K562 (cell line): ENCODE measurements around the gene SPTBN2. TPM values are rescaled to one million over a fixed set of nuclear protein-coding genes. Genes with fewer than 3 reads are reported as not detected.

Source experiments
- ATAC-seq: fragments of 200-7000 bp; cut with Tn5 transposase; 3 replicates; pipeline ENCODE4 v1.9.1; 2020; ENCODE audit warnings: moderate library complexity
- BruUV-seq: library from RNA; stranded (reverse); fragments of 400-500 nt; replicated peaks from 2 replicates; lab custom pipeline; 2021; lab: Mats Ljungman, UMichigan
- CTCF ChIA-PET: fragments of 300-600 bp; formaldehyde crosslinking; extraction: SDS; loops from one replicate; lab custom pipeline; 2021; ENCODE audit warnings: low intra/inter-chr PET ratio; lab: Yijun Ruan, JAX
- POLR2A ChIA-PET: fragments of 300-600, 350-650 bp; sonication (Branson Sonifier 250); formaldehyde crosslinking; extraction: SDS; loops from one replicate; lab custom pipeline; 2021; ENCODE audit warnings: antibody characterized with exemption, inconsistent platforms; lab: Yijun Ruan, JAX
- DNase-seq, 4 experiments: peaks; one replicate each; pipeline versions ENCODE4 v3.0.0 to v3.0.0-alpha.2; 2011 to 2018; ENCODE audit warnings: low spot score in 3 of 4, mixed read lengths in 3 of 4; ENCODE audit errors: extremely low read depth in 1 of 4
- FAIRE-seq: peaks from 2 replicates; lab custom pipeline; 2011; peaks lifted over from hg19 to GRCh38; lab: Jason Lieb, UNC
- H2AFZ ChIP-seq: 2 replicates; pipeline ENCODE4 v1.6.0; 2011; ENCODE audit warnings: low read depth, low read length, control low read depth, inconsistent platforms
- H3K27ac ChIP-seq: fragments of 200-600 bp; 3 replicates; pipeline ENCODE4 v1.8.0; 2011; ENCODE audit warnings: low read depth, mild to moderate bottlenecking, control low read depth, inconsistent platforms, low read length, moderate library complexity, mixed read lengths; ENCODE audit errors: extremely low read depth
- H3K27me3 ChIP-seq, 2 experiments: fragments of 300-600 bp in 1 of 2; 2 replicates in 1 of 2; 3 replicates in 1 of 2; pipeline versions ENCODE4 v1.6.0 to v1.8.0; 2011; ENCODE audit warnings: inconsistent platforms in 2 of 2, low read length in 2 of 2, mild to moderate bottlenecking in 1 of 2, mixed read lengths in 1 of 2, moderate library complexity in 1 of 2; ENCODE audit not compliant: control insufficient read depth in 2 of 2, insufficient read depth in 2 of 2
- H3K36me3 ChIP-seq: fragments of 300-600 bp; 3 replicates; pipeline ENCODE4 v1.8.0; 2011; ENCODE audit warnings: mild to moderate bottlenecking, low read length, inconsistent platforms; ENCODE audit not compliant: control insufficient read depth, insufficient read depth
- H3K4me1 ChIP-seq, 2 experiments: fragments of 200-600 bp in 1 of 2; replicated peaks in 1 of 2; 2 replicates in 1 of 2; 3 replicates in 1 of 2; pipeline versions ENCODE4 v1.5.1 to v1.8.0; 2011; ENCODE audit warnings: inconsistent platforms in 2 of 2, low read length in 2 of 2, mild to moderate bottlenecking in 1 of 2, mixed read lengths in 1 of 2, moderate library complexity in 1 of 2; ENCODE audit not compliant: control insufficient read depth in 2 of 2, insufficient read depth in 2 of 2
- H3K4me2 ChIP-seq: 2 replicates; pipeline ENCODE4 v1.6.1; 2011; ENCODE audit warnings: low read length, control low read depth, inconsistent platforms, mixed read lengths; ENCODE audit not compliant: insufficient read depth
- H3K4me3 ChIP-seq: fragments of 200-600 bp; sonication (generic), shearing (Covaris generic); 2 replicates; pipeline ENCODE4 v1.5.1; 2016; ENCODE audit warnings: control low read depth, inconsistent platforms
- H3K79me2 ChIP-seq: fragments of 200-600 bp; 3 replicates; pipeline ENCODE4 v1.8.0; 2011; ENCODE audit warnings: low read length, inconsistent platforms; ENCODE audit not compliant: control insufficient read depth, insufficient read depth
- H3K9ac ChIP-seq, 2 experiments: 2 replicates each; pipeline versions ENCODE4 v1.6.0 to v1.6.1; 2011; ENCODE audit warnings: low read depth in 2 of 2, low read length in 2 of 2, control low read depth in 1 of 2, inconsistent platforms in 1 of 2, mild to moderate bottlenecking in 1 of 2, mixed read lengths in 1 of 2; ENCODE audit not compliant: insufficient read depth in 1 of 2
- H3K9me1 ChIP-seq: one replicate; pipeline ENCODE4 v1.6.0; 2011; ENCODE audit warnings: inconsistent platforms, mild to moderate bottlenecking, low read length, moderate library complexity; ENCODE audit not compliant: control insufficient read depth, insufficient read depth
- H3K9me3 ChIP-seq: replicated peaks from 2 replicates; pipeline ENCODE4 v1.5.1; 2011; ENCODE audit warnings: low read depth, low read length, inconsistent platforms; ENCODE audit not compliant: control insufficient read depth, insufficient read depth
- H4K20me1 ChIP-seq: replicated peaks from 2 replicates; pipeline ENCODE4 v1.6.1; 2011; ENCODE audit warnings: low read length, inconsistent platforms, mixed read lengths; ENCODE audit not compliant: control insufficient read depth, insufficient read depth
- BMI1 ChIP-seq: fragments of 150-350 bp; IDR thresholded peaks from 2 replicates; pipeline ENCODE4 v1.6.1; 2014; ENCODE audit warnings: low read length
- CBFA2T2 ChIP-seq: fragments of 450-650 bp; conservative IDR thresholded peaks from 2 replicates; pipeline ENCODE4 v1.6.1; 2017; ENCODE audit warnings: mild to moderate bottlenecking
- NFIC ChIP-seq: fragments of 450-650 bp; IDR thresholded peaks from 2 replicates; pipeline ENCODE4 v1.6.1; 2017; ENCODE audit warnings: mild to moderate bottlenecking, inconsistent platforms
- POLR2G ChIP-seq: fragments of 200-400 bp; formaldehyde crosslinking; IDR thresholded peaks from 2 replicates; pipeline ENCODE4 v1.6.1; 2017; ENCODE audit warnings: low read depth, mild to moderate bottlenecking, antibody characterized with exemption, low read length, moderate library complexity
- RBFOX2 ChIP-seq: fragments of 200-400 bp; formaldehyde crosslinking; IDR thresholded peaks from 2 replicates; pipeline ENCODE4 v1.6.1; 2017; ENCODE audit warnings: low read depth, mild to moderate bottlenecking, low read length, moderate library complexity
- RBM17 ChIP-seq: fragments of 200-400 bp; formaldehyde crosslinking; IDR thresholded peaks from 2 replicates; pipeline ENCODE4 v1.6.1; 2017; ENCODE audit warnings: low read depth, mild to moderate bottlenecking, low read length, borderline replicate concordance
- RBM22 ChIP-seq: fragments of 200-400 bp; formaldehyde crosslinking; IDR thresholded peaks from 2 replicates; pipeline ENCODE4 v1.6.1; 2018; ENCODE audit warnings: low read length, low read depth; ENCODE audit not compliant: poor library complexity, severe bottlenecking
- ZNF561 ChIP-seq: fragments of 450-650 bp; formaldehyde crosslinking; conservative IDR thresholded peaks from 2 replicates; pipeline ENCODE4 v1.4.0; 2020; ENCODE audit warnings: mild to moderate bottlenecking, moderate library complexity
- ZNF717 ChIP-seq: fragments of 250-450 bp; sonication (Bioruptor Pico); IDR thresholded peaks from 2 replicates; pipeline ENCODE4 v1.5.0; 2021
- WGBS: fragments of 100-300 bp; shearing (Covaris generic); methylation state at CpG from one replicate; pipeline ENCODE4 v1.1.6; 2016; ENCODE audit warnings: low coverage, mixed read lengths; ENCODE audit not compliant: insufficient coverage; ENCODE audit errors: missing lambda C conversion rate; 5-methylcytosine and 5-hydroxymethylcytosine counted together
- in situ Hi-C: fragments of 300-500 bp; cut with MboI; formaldehyde crosslinking; loops from 4 replicates; pipeline ENCODE4 v1.15.0; 2018; ENCODE audit warnings: inconsistent platforms, mixed read lengths
- intact Hi-C: fragments of 100-400 bp; cut with micrococcal nuclease; formaldehyde crosslinking; loops from 2 replicates; pipeline ENCODE4 v1.14.2; 2022
- polyA plus RNA-seq, 8 experiments: library from polyadenylated mRNA; depleted of rRNA in 4 of 8; stranded (reverse) in 5 of 8; unstranded in 3 of 8; fragments of >200 nt; fragmentation: Nextera tagmentation in 2 of 8; fragmentation: Illumina TruSeq in 1 of 8; extraction: Ambion mirVana in 2 of 8; extraction: Trizol in 1 of 8; gene quantifications; 2 replicates each; pipeline versions ENCODE4 v1.2.1 to v1.2.3, GENCODE V29; 2011 to 2014; ENCODE audit warnings: inconsistent platforms in 1 of 8, missing spikeins in 1 of 8
- total RNA-seq, 7 experiments: library from RNA; depleted of rRNA in 6 of 7; stranded (reverse); fragments of >200 nt in 6 of 7; fragmentation: Illumina TruSeq in 2 of 7; extraction: Trizol in 2 of 7; gene quantifications; 2 replicates each; pipeline versions ENCODE4 v1.2.1 to v1.2.3, GENCODE V29; 2011 to 2021; ENCODE audit warnings: low replicate concordance in 1 of 7
- TF ChIP-seq, protein P1 (sequence below): fragments of 450-650 bp; IDR thresholded peaks from 2 replicates; pipeline ENCODE4 v1.6.1; 2017; ENCODE audit warnings: mild to moderate bottlenecking, moderate library complexity
- TF ChIP-seq, protein P2 (sequence below): fragments of 450-650 bp; formaldehyde crosslinking; IDR thresholded peaks from 2 replicates; pipeline ENCODE4 v1.4.0; 2020; ENCODE audit warnings: mild to moderate bottlenecking, moderate library complexity

Gene SPTBN2
- total and polyA plus RNA-seq, 9 of the 15 experiments (the other 6 are each of a cell fraction or from before 2014, with no cell fraction given), result 0.38 to 56.5 (median 19.7) TPM

DNA sequence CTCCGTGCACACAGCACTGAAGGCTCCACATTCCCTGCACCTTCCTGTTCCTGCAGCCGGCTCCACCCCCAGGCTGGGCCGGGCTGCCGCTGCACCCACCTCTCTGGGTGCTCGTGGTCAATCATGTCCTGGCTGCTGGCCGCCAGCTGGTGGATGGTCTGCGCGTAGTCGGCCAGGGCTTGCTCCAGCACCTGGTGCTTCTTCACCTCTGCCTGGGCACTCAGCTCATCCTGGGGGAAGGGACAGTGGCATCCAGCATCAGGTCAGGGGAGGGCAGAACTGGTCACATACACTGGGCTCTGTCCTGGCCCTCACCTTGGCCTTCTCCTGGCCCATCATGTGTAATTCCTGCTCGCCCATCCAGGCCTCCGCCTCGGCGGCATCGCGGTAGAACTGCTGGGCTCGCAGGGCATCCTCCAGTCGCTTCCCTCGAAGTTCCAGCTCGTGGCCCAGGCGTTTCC lies 36.1 kb downstream of the SPTBN2 start:
- no peak for DNase-seq
- whole genome bisulfite sequencing, result 92% methylated on average over 20 of the region's 20 CpGs
- intact Hi-C loops, result no loop called here

More for the DNA sequence above, 36.1 kb downstream of the SPTBN2 start:
- POLR2A ChIA-PET, result interaction anchor here (1.1 to 2.1 kb wide), 3 partner anchors 9 to 146 kb away, joined by 3 to 7 read pairs (median 5); no protein-coding TSS in a partner anchor
- Histone ChIP-seq H3K4me2 (no peak overlapping the region), H2AFZ (no peak overlapping the region), H3K27me3 (no peaks in the 10 kb centered on the region), H4K20me1 (0 out of 2 replicates have a peak, but pooled peaks cover 4% of the 10 kb centered on the region), H3K27ac (no peak overlapping the region), H3K4me1 (peaks cover 0 to 20% of the 10 kb centered on the region in 2 experiments; a peak in 2 of 5 replicates), H3K79me2 (no peaks in the 10 kb centered on the region), H3K9me1 (no peaks in the 10 kb centered on the region), H3K9me3 (no peaks in the 10 kb centered on the region), H3K4me3 (no peak overlapping the region), H3K36me3 (peaks cover 89% of the 10 kb centered on the region; the same call in 2 of the 3 replicates), H3K9ac (peak overlapping the region in 1 of 2 experiments; percentile 62; a peak in 2 of 4 replicates)
- TF ChIP-seq, protein P1, sequence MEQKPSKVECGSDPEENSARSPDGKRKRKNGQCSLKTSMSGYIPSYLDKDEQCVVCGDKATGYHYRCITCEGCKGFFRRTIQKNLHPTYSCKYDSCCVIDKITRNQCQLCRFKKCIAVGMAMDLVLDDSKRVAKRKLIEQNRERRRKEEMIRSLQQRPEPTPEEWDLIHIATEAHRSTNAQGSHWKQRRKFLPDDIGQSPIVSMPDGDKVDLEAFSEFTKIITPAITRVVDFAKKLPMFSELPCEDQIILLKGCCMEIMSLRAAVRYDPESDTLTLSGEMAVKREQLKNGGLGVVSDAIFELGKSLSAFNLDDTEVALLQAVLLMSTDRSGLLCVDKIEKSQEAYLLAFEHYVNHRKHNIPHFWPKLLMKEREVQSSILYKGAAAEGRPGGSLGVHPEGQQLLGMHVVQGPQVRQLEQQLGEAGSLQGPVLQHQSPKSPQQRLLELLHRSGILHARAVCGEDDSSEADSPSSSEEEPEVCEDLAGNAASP, result no peak
- TF ChIP-seq NFIC (no peak), ZNF717 (no peak), CBFA2T2 (no peak), BMI1 (no peak), ZNF561 (CRISPR knock-in tag) (no peak), RBM17 (no peak), POLR2G (peak; percentile 53), RBM22 (peak; percentile 8), RBFOX2 (peak; percentile 38; the same call in 1 of the 2 replicates)
- TF ChIP-seq, protein P2, sequence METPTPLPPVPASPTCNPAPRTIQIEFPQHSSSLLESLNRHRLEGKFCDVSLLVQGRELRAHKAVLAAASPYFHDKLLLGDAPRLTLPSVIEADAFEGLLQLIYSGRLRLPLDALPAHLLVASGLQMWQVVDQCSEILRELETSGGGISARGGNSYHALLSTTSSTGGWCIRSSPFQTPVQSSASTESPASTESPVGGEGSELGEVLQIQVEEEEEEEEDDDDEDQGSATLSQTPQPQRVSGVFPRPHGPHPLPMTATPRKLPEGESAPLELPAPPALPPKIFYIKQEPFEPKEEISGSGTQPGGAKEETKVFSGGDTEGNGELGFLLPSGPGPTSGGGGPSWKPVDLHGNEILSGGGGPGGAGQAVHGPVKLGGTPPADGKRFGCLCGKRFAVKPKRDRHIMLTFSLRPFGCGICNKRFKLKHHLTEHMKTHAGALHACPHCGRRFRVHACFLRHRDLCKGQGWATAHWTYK, result no peak
- in situ Hi-C loops, result loop anchor here (5.0 kb wide), 2 partner anchors 139 to 289 kb away; no protein-coding TSS in a partner anchor
- FAIRE-seq, result no peak
- BruUV-seq, result no TSS peak
- CTCF ChIA-PET, result interaction anchor here (0.7 to 4.4 kb wide), 3 partner anchors 142 to 193 kb away, joined by 3 to 73 read pairs (median 3); no protein-coding TSS in a partner anchor
- no peak for ATAC-seq
